A549 (cell line): ENCODE data around the gene JOSD2. TPM values are rescaled to one million over a fixed set of nuclear protein-coding genes. Genes with fewer than 3 reads are reported as not detected.

Experiments
- ATAC-seq, 2 experiments: fragments of 200-7000 bp in 1 of 2; fragments of >200 bp in 1 of 2; cut with Nextera tagmentation in 1 of 2; cut with Tn5 transposase in 1 of 2; 3 replicates each; pipeline versions ENCODE4 v1.8.0 to v1.9.1; 2018 to 2020; ENCODE audit warnings: mild to moderate bottlenecking in 1 of 2, moderate library complexity in 1 of 2
- CTCF ChIA-PET: fragments of 300-600 bp; sonication (Branson Sonifier 250); formaldehyde crosslinking; extraction: SDS; loops from one replicate; lab custom pipeline; 2021; ENCODE audit warnings: antibody characterized with exemption, inconsistent platforms; lab: Yijun Ruan, JAX
- POLR2A ChIA-PET: fragments of 350-600 bp; formaldehyde crosslinking; extraction: SDS; loops from one replicate; lab custom pipeline; 2021; ENCODE audit warnings: antibody characterized with exemption, inconsistent platforms; lab: Yijun Ruan, JAX
- DNase-seq, 2 experiments: peaks; one replicate each; pipeline versions ENCODE4 v3.0.0 to v3.0.0-alpha.2; 2011 to 2016; ENCODE audit warnings: low read depth in 1 of 2, low spot score in 1 of 2
- FAIRE-seq: peaks from 2 replicates; lab custom pipeline; 2011; peaks lifted over from hg19 to GRCh38; lab: Jason Lieb, UNC
- H3K27ac ChIP-seq, 2 experiments: fragments of >200 bp; sonication (Bioruptor Twin); formaldehyde crosslinking; 3 replicates each; pipeline ENCODE4 v1.5.1; 2016 to 2017
- H3K4me1 ChIP-seq: fragments of >200 bp; sonication (Bioruptor Twin); formaldehyde crosslinking; 3 replicates; pipeline ENCODE4 v1.6.1; 2016
- H3K4me2 ChIP-seq: fragments of >200 bp; sonication (Bioruptor Twin); formaldehyde crosslinking; 3 replicates; pipeline ENCODE4 v1.6.1; 2016
- H3K4me3 ChIP-seq: fragments of >200 bp; sonication (Bioruptor Twin); formaldehyde crosslinking; 3 replicates; pipeline ENCODE4 v1.5.1; 2016
- H3K9me3 ChIP-seq: fragments of >200 bp; sonication (Bioruptor Twin); formaldehyde crosslinking; 3 replicates; pipeline ENCODE4 v1.6.1; 2016
- CTCF ChIP-seq: fragments of >200 bp; sonication (Bioruptor Twin); formaldehyde crosslinking; IDR thresholded peaks from 3 replicates; pipeline ENCODE4 v1.5.1; 2016
- EHMT2 ChIP-seq: fragments of 200-600 bp; sonication (generic); IDR thresholded peaks from 2 replicates; pipeline ENCODE4 v1.6.1; 2016; ENCODE audit warnings: antibody characterized with exemption, low read depth, mild to moderate bottlenecking, moderate library complexity
- ELK1 ChIP-seq: fragments of 150-350 bp; IDR thresholded peaks from 2 replicates; pipeline ENCODE4 v1.6.1; 2014; ENCODE audit warnings: low read depth, mild to moderate bottlenecking, low read length
- GATA3 ChIP-seq: IDR thresholded peaks from 2 replicates; pipeline ENCODE4 v1.6.1; 2012; ENCODE audit warnings: borderline replicate concordance
- HDAC2 ChIP-seq: fragments of 200-600 bp; sonication (generic); IDR thresholded peaks from 2 replicates; pipeline ENCODE4 v1.6.1; 2016
- HES2 ChIP-seq: fragments of >200 bp; sonication (Bioruptor Twin); formaldehyde crosslinking; IDR thresholded peaks from 2 replicates; pipeline ENCODE4 v1.6.1; 2016
- HEYL ChIP-seq: fragments of 250-450 bp; sonication (Bioruptor Pico); IDR thresholded peaks from 2 replicates; pipeline ENCODE4 v1.8.0; 2021; ENCODE audit warnings: mild to moderate bottlenecking, moderate library complexity
- HOXA7 ChIP-seq: fragments of 250-450 bp; sonication (Bioruptor Pico); IDR thresholded peaks from 2 replicates; pipeline ENCODE4 v1.5.0; 2020; ENCODE audit warnings: mild to moderate bottlenecking, moderate library complexity
- JUNB ChIP-seq: fragments of >200 bp; sonication (Bioruptor Twin); formaldehyde crosslinking; IDR thresholded peaks from 2 replicates; pipeline ENCODE4 v1.6.1; 2016
- KDM5A ChIP-seq: fragments of 200-600 bp; sonication (generic); IDR thresholded peaks from 2 replicates; pipeline ENCODE4 v1.6.1; 2016; ENCODE audit warnings: antibody characterized with exemption, mild to moderate bottlenecking
- MAFK ChIP-seq: fragments of 450-650 bp; IDR thresholded peaks from 2 replicates; pipeline ENCODE4 v1.6.1; 2014; ENCODE audit not compliant: partially characterized antibody
- MAZ ChIP-seq: fragments of 150-350 bp; IDR thresholded peaks from 2 replicates; pipeline ENCODE4 v1.6.1; 2014; ENCODE audit warnings: antibody characterized with exemption, low read depth, low read length, borderline replicate concordance
- NPAS2 ChIP-seq: fragments of 250-450 bp; sonication (Bioruptor Pico); IDR thresholded peaks from 2 replicates; pipeline ENCODE4 v1.8.0; 2022; ENCODE audit warnings: mild to moderate bottlenecking, moderate library complexity, borderline replicate concordance
- NR3C1 ChIP-seq: fragments of >200 bp; sonication (Bioruptor Twin); formaldehyde crosslinking; IDR thresholded peaks from 3 replicates; pipeline ENCODE4 v1.6.1; 2017
- PBX3 ChIP-seq: IDR thresholded peaks from 2 replicates; pipeline ENCODE4 v1.6.1; 2012
- PHF8 ChIP-seq: fragments of 200-600 bp; sonication (generic); IDR thresholded peaks from 2 replicates; pipeline ENCODE4 v1.6.1; 2016; ENCODE audit warnings: low read depth, mild to moderate bottlenecking, antibody characterized with exemption, moderate library complexity, borderline replicate concordance
- POLR2AphosphoS2 ChIP-seq: conservative IDR thresholded peaks from 2 replicates; pipeline ENCODE4 v1.6.1; 2012; ENCODE audit warnings: low read length, improper control_type of control experiment, inconsistent platforms
- RARB ChIP-seq: fragments of 250-450 bp; sonication (Bioruptor Pico); IDR thresholded peaks from 2 replicates; pipeline ENCODE4 v1.8.0; 2021; ENCODE audit warnings: mild to moderate bottlenecking, moderate library complexity
- RNF2 ChIP-seq: fragments of 200-600 bp; sonication (generic); IDR thresholded peaks from 2 replicates; pipeline ENCODE4 v1.6.1; 2016; ENCODE audit warnings: low read depth, mild to moderate bottlenecking, antibody characterized with exemption, moderate library complexity, borderline replicate concordance
- TFCP2L1 ChIP-seq: fragments of 250-450 bp; sonication (Bioruptor Pico); IDR thresholded peaks from 2 replicates; pipeline ENCODE4 v1.5.0; 2021; ENCODE audit warnings: mild to moderate bottlenecking
- TP53 ChIP-seq: fragments of 250-450 bp; sonication (Bioruptor Pico); IDR thresholded peaks from 2 replicates; pipeline ENCODE4 v1.5.0; 2021; ENCODE audit warnings: mild to moderate bottlenecking, moderate library complexity
- ZFP36 ChIP-seq: fragments of 450-650 bp; IDR thresholded peaks from 2 replicates; pipeline ENCODE4 v1.6.1; 2014; ENCODE audit warnings: borderline replicate concordance; ENCODE audit not compliant: partially characterized antibody
- ZNF302 ChIP-seq: fragments of 250-450 bp; sonication (Bioruptor Pico); IDR thresholded peaks from 2 replicates; pipeline ENCODE4 v1.9.0; 2021; ENCODE audit warnings: inconsistent platforms, mild to moderate bottlenecking, moderate library complexity
- WGBS: methylation state at CpG from one replicate; pipeline ENCODE4 v1.1.6; 2017; ENCODE audit errors: missing lambda C conversion rate; 5-methylcytosine and 5-hydroxymethylcytosine counted together
- polyA plus RNA-seq, 4 experiments: library from polyadenylated mRNA; depleted of rRNA in 3 of 4; stranded (reverse); fragments of >200 nt; fragmentation: RNase III in 1 of 4; extraction: RNeasy Plus Mini Kit Qiagen cat#74134 plus additional on column Dnase treatment in 1 of 4; gene quantifications; 2 replicates in 3 of 4; 3 replicates in 1 of 4; pipeline ENCODE4 v1.2.3, GENCODE V29; 2011 to 2017

JOSD2 gene
- polyA plus RNA-seq, 2 of the 4 experiments (the other 2 are of a cell fraction), result 24.2 to 61.7 TPM

GRCh38 chr19:50496189-50497021, 14.6 kb downstream of the JOSD2 start:
- POLR2A ChIA-PET, result interaction anchor here (0.7 to 1.0 kb wide), 2 partner anchors 8 to 31 kb away, joined by 5 read pairs; no protein-coding TSS in a partner anchor
- no peak overlapping the region for H3K4me2 ChIP-seq
- CTCF ChIA-PET, result interaction anchor here (0.8 to 2.0 kb wide), 8 partner anchors 8 to 128 kb away, joined by 3 to 7 read pairs (median 3); partner anchors contain the start of gene JOSD2
- ATAC-seq (peak; percentile 39 to 60), FAIRE-seq (no peak)
- TF ChIP-seq POLR2AphosphoS2, result no peak
- TF ChIP-seq JUNB, result no peak
- no peak for TF ChIP-seq ZNF302 (CRISPR knock-in tag)
- no peak for TF ChIP-seq PBX3
- TF ChIP-seq NR3C1, result no peak
- no peak for TF ChIP-seq CTCF
- TF ChIP-seq TFCP2L1 (CRISPR knock-in tag), result no peak
- TF ChIP-seq MAFK, result no peak
- TF ChIP-seq NPAS2 (CRISPR knock-in tag), result no peak
- TF ChIP-seq HEYL (CRISPR knock-in tag), result no peak
- no peak for TF ChIP-seq ZFP36
- TF ChIP-seq, all 56 proteins: peak for 0
- WGBS, result 75% methylated on average over 30 of the region's 30 CpGs
- Histone ChIP-seq H3K4me1 (peaks cover 24% of the 10 kb centered on the region), H3K27ac (no peak overlapping the region), H3K9me3 (no peaks in the 10 kb centered on the region), H3K4me3 (no peak overlapping the region)
- peak in 1 of 2 experiments; percentile 67 for DNase-seq

- POLR2A ChIA-PET, result no interaction called here
- CTCF ChIA-PET, result interaction anchor here (1.0 to 1.5 kb wide), 2 partner anchors 8 to 15 kb away, joined by 3 to 4 read pairs; no protein-coding TSS in a partner anchor
- Histone ChIP-seq H3K4me1 (peaks cover 11% of the 10 kb centered on the region), H3K9me3 (no peaks in the 10 kb centered on the region), H3K4me3 (no peak overlapping the region), H3K27ac (no peak overlapping the region), H3K4me2 (no peak overlapping the region)
- ATAC-seq (no peak), FAIRE-seq (no peak), DNase-seq (no peak)
- no peak for TF ChIP-seq EHMT2
- no peak for TF ChIP-seq RNF2
- no peak for TF ChIP-seq MAZ
- no peak for TF ChIP-seq TFCP2L1 (CRISPR knock-in tag)
- TF ChIP-seq RARB (CRISPR knock-in tag), result no peak
- no peak for TF ChIP-seq PBX3
- no peak for TF ChIP-seq PHF8
- TF ChIP-seq KDM5A, result no peak
- TF ChIP-seq HEYL (CRISPR knock-in tag), result no peak
- no peak for TF ChIP-seq TP53 (CRISPR knock-in tag)
- no peak for TF ChIP-seq GATA3
- no peak for TF ChIP-seq HES2
- TF ChIP-seq HOXA7, result no peak
- TF ChIP-seq HDAC2, result no peak
- no peak for TF ChIP-seq ELK1
- 81% methylated on average over 5 of the region's 5 CpGs for WGBS
Observed at GRCh38 chr19:50495020-50495531, 15.9 kb downstream of the JOSD2 start.
